ENCODE results near the gene FER. TPM values are rescaled to one million over a fixed set of nuclear protein-coding genes. Genes with fewer than 3 reads are reported as not detected.
A peak's percentile ranks its signal among the peaks of the same experiment; 100 is the strongest.

FER gene
- total RNA-seq, 1 donor from 2014 or later = 38.2 TPM

GRCh38 chr5:109125755-109126429 is 378.2 kb downstream of the FER start:
- no peak for DNase-seq (ENCODE audit: extremely low spot score, unreplicated experiment)
- no peaks in the 10 kb centered on the region for H3K4me1 Mint-ChIP-seq (ENCODE audit: unreplicated experiment)
- H3K9me3 Mint-ChIP-seq (ENCODE audit: unreplicated experiment) = peaks cover 13% of the 10 kb centered on the region
- H3K27ac Mint-ChIP-seq (ENCODE audit: unreplicated experiment) = no peak overlapping the region
- TF ChIP-seq, protein P1, sequence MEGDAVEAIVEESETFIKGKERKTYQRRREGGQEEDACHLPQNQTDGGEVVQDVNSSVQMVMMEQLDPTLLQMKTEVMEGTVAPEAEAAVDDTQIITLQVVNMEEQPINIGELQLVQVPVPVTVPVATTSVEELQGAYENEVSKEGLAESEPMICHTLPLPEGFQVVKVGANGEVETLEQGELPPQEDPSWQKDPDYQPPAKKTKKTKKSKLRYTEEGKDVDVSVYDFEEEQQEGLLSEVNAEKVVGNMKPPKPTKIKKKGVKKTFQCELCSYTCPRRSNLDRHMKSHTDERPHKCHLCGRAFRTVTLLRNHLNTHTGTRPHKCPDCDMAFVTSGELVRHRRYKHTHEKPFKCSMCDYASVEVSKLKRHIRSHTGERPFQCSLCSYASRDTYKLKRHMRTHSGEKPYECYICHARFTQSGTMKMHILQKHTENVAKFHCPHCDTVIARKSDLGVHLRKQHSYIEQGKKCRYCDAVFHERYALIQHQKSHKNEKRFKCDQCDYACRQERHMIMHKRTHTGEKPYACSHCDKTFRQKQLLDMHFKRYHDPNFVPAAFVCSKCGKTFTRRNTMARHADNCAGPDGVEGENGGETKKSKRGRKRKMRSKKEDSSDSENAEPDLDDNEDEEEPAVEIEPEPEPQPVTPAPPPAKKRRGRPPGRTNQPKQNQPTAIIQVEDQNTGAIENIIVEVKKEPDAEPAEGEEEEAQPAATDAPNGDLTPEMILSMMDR (IDR thresholded peaks at IDR 0.05) = no peak
- H3K36me3 Mint-ChIP-seq (ENCODE audit: unreplicated experiment) = peaks cover 6% of the 10 kb centered on the region
- no peak overlapping the region for H3K4me3 Mint-ChIP-seq (ENCODE audit: unreplicated experiment)
- no peaks in the 10 kb centered on the region for H3K27me3 Mint-ChIP-seq (ENCODE audit: unreplicated experiment)

GRCh38 chr5:109126481-109126880 is 378.8 kb downstream of the FER start:
- no peak for DNase-seq (ENCODE audit: extremely low spot score, unreplicated experiment)
- H3K4me1 Mint-ChIP-seq (ENCODE audit: unreplicated experiment) = no peaks in the 10 kb centered on the region
- TF ChIP-seq, protein P1 (IDR thresholded peaks at IDR 0.05) = no peak
- peaks cover under 1% of the 10 kb centered on the region for H3K36me3 Mint-ChIP-seq (ENCODE audit: unreplicated experiment)
- peaks cover 7% of the 10 kb centered on the region for H3K9me3 Mint-ChIP-seq (ENCODE audit: unreplicated experiment)
- no peaks in the 10 kb centered on the region for H3K27me3 Mint-ChIP-seq (ENCODE audit: unreplicated experiment)
- H3K27ac Mint-ChIP-seq (ENCODE audit: unreplicated experiment) = no peak overlapping the region
- H3K4me3 Mint-ChIP-seq (ENCODE audit: unreplicated experiment) = no peak overlapping the region

- H3K27ac Mint-ChIP-seq (ENCODE audit: unreplicated experiment) = no peak overlapping the region
- H3K27me3 Mint-ChIP-seq (ENCODE audit: unreplicated experiment) = no peaks in the 10 kb centered on the region
- no peaks in the 10 kb centered on the region for H3K9me3 Mint-ChIP-seq (ENCODE audit: unreplicated experiment)
- H3K4me3 Mint-ChIP-seq (ENCODE audit: unreplicated experiment) = no peak overlapping the region
- H3K36me3 Mint-ChIP-seq (ENCODE audit: unreplicated experiment) = peaks cover 2% of the 10 kb centered on the region
- peaks cover 8% of the 10 kb centered on the region for H3K4me1 Mint-ChIP-seq (ENCODE audit: unreplicated experiment)
- TF ChIP-seq, protein P1 (IDR thresholded peaks at IDR 0.05) = no peak
- no peak for DNase-seq (ENCODE audit: extremely low spot score, unreplicated experiment)
These were observed 389.2 kb downstream of the FER start for GRCh38 chr5:109136906-109137305.

- Mint-ChIP-seq H3K4me1 (ENCODE audit: unreplicated experiment) (peaks cover 29% of the 10 kb centered on the region), H3K4me3 (ENCODE audit: unreplicated experiment) (no peak overlapping the region), H3K36me3 (ENCODE audit: unreplicated experiment) (no peaks in the 10 kb centered on the region), H3K27ac (ENCODE audit: unreplicated experiment) (no peak overlapping the region), H3K9me3 (ENCODE audit: unreplicated experiment) (no peaks in the 10 kb centered on the region), H3K27me3 (ENCODE audit: unreplicated experiment) (no peaks in the 10 kb centered on the region)
- TF ChIP-seq, protein P1 (IDR thresholded peaks at IDR 0.05) = no peak
- no peak for DNase-seq (ENCODE audit: extremely low spot score, unreplicated experiment)
These were observed 393.8 kb downstream of the FER start for GRCh38 chr5:109141222-109142200.

- peak overlapping the region; percentile 12 for H3K27ac Mint-ChIP-seq (ENCODE audit: unreplicated experiment)
- H3K4me3 Mint-ChIP-seq (ENCODE audit: unreplicated experiment) = no peak overlapping the region
- H3K4me1 Mint-ChIP-seq (ENCODE audit: unreplicated experiment) = peaks cover 29% of the 10 kb centered on the region
- H3K36me3 Mint-ChIP-seq (ENCODE audit: unreplicated experiment) = peaks cover 2% of the 10 kb centered on the region
- H3K27me3 Mint-ChIP-seq (ENCODE audit: unreplicated experiment) = no peaks in the 10 kb centered on the region
- DNase-seq (ENCODE audit: extremely low spot score, unreplicated experiment) = no peak
- H3K9me3 Mint-ChIP-seq (ENCODE audit: unreplicated experiment) = no peaks in the 10 kb centered on the region
- TF ChIP-seq, protein P1 (IDR thresholded peaks at IDR 0.05) = no peak
These were observed 395.3 kb downstream of the FER start for GRCh38 chr5:109143031-109143430.

Data from osteocyte (in vitro differentiated cells).